ENCODE data around the gene ACR.

- TF ChIP-seq, protein P1, sequence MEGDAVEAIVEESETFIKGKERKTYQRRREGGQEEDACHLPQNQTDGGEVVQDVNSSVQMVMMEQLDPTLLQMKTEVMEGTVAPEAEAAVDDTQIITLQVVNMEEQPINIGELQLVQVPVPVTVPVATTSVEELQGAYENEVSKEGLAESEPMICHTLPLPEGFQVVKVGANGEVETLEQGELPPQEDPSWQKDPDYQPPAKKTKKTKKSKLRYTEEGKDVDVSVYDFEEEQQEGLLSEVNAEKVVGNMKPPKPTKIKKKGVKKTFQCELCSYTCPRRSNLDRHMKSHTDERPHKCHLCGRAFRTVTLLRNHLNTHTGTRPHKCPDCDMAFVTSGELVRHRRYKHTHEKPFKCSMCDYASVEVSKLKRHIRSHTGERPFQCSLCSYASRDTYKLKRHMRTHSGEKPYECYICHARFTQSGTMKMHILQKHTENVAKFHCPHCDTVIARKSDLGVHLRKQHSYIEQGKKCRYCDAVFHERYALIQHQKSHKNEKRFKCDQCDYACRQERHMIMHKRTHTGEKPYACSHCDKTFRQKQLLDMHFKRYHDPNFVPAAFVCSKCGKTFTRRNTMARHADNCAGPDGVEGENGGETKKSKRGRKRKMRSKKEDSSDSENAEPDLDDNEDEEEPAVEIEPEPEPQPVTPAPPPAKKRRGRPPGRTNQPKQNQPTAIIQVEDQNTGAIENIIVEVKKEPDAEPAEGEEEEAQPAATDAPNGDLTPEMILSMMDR (IDR thresholded peaks at IDR 0.05), result no peak
- no peak for TF ChIP-seq POLR2A (IDR thresholded peaks at IDR 0.05)
Observed at GRCh38 chr22:50688448-50688847, 49.6 kb upstream of the ACR start.

Measured in Peyer's patch (tissue), 4 donors.